Neuronal stem cell (in vitro differentiated cells): ENCODE measurements around the gene RNF32.
"Not testable (repeated sequence)": the region's sequence is repeated elsewhere in the genome, so short reads cannot be mapped to it uniquely, and the experiment has no call there.

Source experiments
- DNase-seq: peaks from one replicate; pipeline ENCODE4 v3.0.0-alpha.2; 2013; ENCODE audit warnings: low spot score
- H2AFZ ChIP-seq: one replicate; pipeline ENCODE4 v1.6.1; 2013; ENCODE audit warnings: mild to moderate bottlenecking, low read length, inconsistent platforms
- H2AK5ac ChIP-seq: 2 replicates; pipeline ENCODE4 v1.6.1; 2013; ENCODE audit warnings: low read depth, mild to moderate bottlenecking, inconsistent platforms, low read length, moderate library complexity, mixed read lengths
- H2BK120ac ChIP-seq: 2 replicates; pipeline ENCODE4 v1.6.1; 2013; ENCODE audit warnings: low read depth, mild to moderate bottlenecking, inconsistent platforms, low read length, moderate library complexity, mixed read lengths
- H2BK12ac ChIP-seq: one replicate; pipeline ENCODE4 v1.6.1; 2013; ENCODE audit warnings: low read length, inconsistent platforms
- H2BK15ac ChIP-seq: 2 replicates; pipeline ENCODE4 v1.6.1; 2013; ENCODE audit warnings: mild to moderate bottlenecking, low read length, inconsistent platforms, mixed read lengths
- H2BK5ac ChIP-seq: one replicate; pipeline ENCODE4 v1.6.1; 2013; ENCODE audit warnings: inconsistent platforms, mild to moderate bottlenecking, low read length, moderate library complexity
- H3K14ac ChIP-seq: one replicate; pipeline ENCODE4 v1.6.1; 2013; ENCODE audit warnings: low read length, inconsistent platforms
- H3K18ac ChIP-seq: 2 replicates; pipeline ENCODE4 v1.6.1; 2013; ENCODE audit warnings: low read length, inconsistent platforms
- H3K23ac ChIP-seq: 2 replicates; pipeline ENCODE4 v1.6.1; 2013; ENCODE audit warnings: low read depth, mild to moderate bottlenecking, mixed read lengths, low read length, inconsistent platforms; ENCODE audit not compliant: poor library complexity
- H3K27ac ChIP-seq: replicated peaks from 3 replicates; pipeline ENCODE4 v1.5.1; 2013; ENCODE audit warnings: low read length, inconsistent platforms
- H3K27me3 ChIP-seq, 3 experiments: 2 replicates each; pipeline ENCODE4 v1.6.1; 2013; ENCODE audit warnings: low read length in 3 of 3, mild to moderate bottlenecking in 2 of 3, inconsistent platforms in 1 of 3, low read depth in 1 of 3, mixed read lengths in 1 of 3, moderate library complexity in 1 of 3; ENCODE audit not compliant: control insufficient read depth in 3 of 3, insufficient read depth in 3 of 3
- H3K36me3 ChIP-seq, 2 donors: replicated peaks in 1 of 2; 2 replicates each; pipeline ENCODE4 v1.6.1; 2013; ENCODE audit warnings: low read length in 2 of 2; ENCODE audit not compliant: control insufficient read depth in 2 of 2, insufficient read depth in 2 of 2
- H3K4ac ChIP-seq: 2 replicates; pipeline ENCODE4 v1.6.1; 2013; ENCODE audit warnings: inconsistent platforms, mild to moderate bottlenecking, low read length, moderate library complexity
- H3K4me1 ChIP-seq, 2 donors: 1 replicate in 1 of 2; 2 replicates in 1 of 2; pipeline ENCODE4 v1.6.1; 2013; ENCODE audit warnings: low read length in 2 of 2, low read depth in 1 of 2; ENCODE audit not compliant: control insufficient read depth in 2 of 2, insufficient read depth in 1 of 2
- H3K4me2 ChIP-seq: one replicate; pipeline ENCODE4 v1.6.1; 2013; ENCODE audit warnings: mild to moderate bottlenecking, low read length, inconsistent platforms; ENCODE audit not compliant: insufficient read depth, poor library complexity, severe bottlenecking
- H3K4me3 ChIP-seq, 2 donors: 2 replicates each; pipeline ENCODE4 v1.5.1; 2013; ENCODE audit warnings: low read length in 2 of 2, mild to moderate bottlenecking in 2 of 2, inconsistent platforms in 1 of 2, moderate library complexity in 1 of 2
- H3K79me1 ChIP-seq: one replicate; pipeline ENCODE4 v1.6.1; 2013; ENCODE audit warnings: low read depth, mild to moderate bottlenecking, inconsistent platforms, low read length, moderate library complexity
- H3K9ac ChIP-seq: one replicate; pipeline ENCODE4 v1.6.1; 2013; ENCODE audit warnings: mild to moderate bottlenecking, low read depth, low read length, inconsistent platforms; ENCODE audit not compliant: poor library complexity
- H3K9me3 ChIP-seq, 2 donors: replicated peaks in 1 of 2; 2 replicates each; pipeline versions ENCODE3 to v1.6.1; 2013; ENCODE audit warnings: low read length in 2 of 2, mild to moderate bottlenecking in 2 of 2, inconsistent platforms in 1 of 2, low read depth in 1 of 2, mixed read lengths in 1 of 2, moderate library complexity in 1 of 2; ENCODE audit not compliant: control insufficient read depth in 2 of 2, insufficient read depth in 1 of 2
- H4K8ac ChIP-seq: one replicate; pipeline ENCODE4 v1.6.1; 2013; ENCODE audit warnings: low read depth, mild to moderate bottlenecking, inconsistent platforms, low read length, moderate library complexity
- H4K91ac ChIP-seq: one replicate; pipeline ENCODE4 v1.6.1; 2013; ENCODE audit warnings: low read length, low read depth, mild to moderate bottlenecking, inconsistent platforms; ENCODE audit not compliant: poor library complexity
- WGBS, 2 donors: extraction: QIAGEN DNeasy Blood & Tissue Kit; methylation state at CpG; one replicate each; pipeline ENCODE4 v1.1.7; 2013; ENCODE audit warnings: missing lambda C conversion rate in 2 of 2, mixed read lengths in 1 of 2; ENCODE audit not compliant: insufficient read length in 2 of 2, insufficient replicate concordance in 1 of 2; ENCODE audit errors: extremely low coverage in 2 of 2; 5-methylcytosine and 5-hydroxymethylcytosine counted together

The RNF32 gene

DNA sequence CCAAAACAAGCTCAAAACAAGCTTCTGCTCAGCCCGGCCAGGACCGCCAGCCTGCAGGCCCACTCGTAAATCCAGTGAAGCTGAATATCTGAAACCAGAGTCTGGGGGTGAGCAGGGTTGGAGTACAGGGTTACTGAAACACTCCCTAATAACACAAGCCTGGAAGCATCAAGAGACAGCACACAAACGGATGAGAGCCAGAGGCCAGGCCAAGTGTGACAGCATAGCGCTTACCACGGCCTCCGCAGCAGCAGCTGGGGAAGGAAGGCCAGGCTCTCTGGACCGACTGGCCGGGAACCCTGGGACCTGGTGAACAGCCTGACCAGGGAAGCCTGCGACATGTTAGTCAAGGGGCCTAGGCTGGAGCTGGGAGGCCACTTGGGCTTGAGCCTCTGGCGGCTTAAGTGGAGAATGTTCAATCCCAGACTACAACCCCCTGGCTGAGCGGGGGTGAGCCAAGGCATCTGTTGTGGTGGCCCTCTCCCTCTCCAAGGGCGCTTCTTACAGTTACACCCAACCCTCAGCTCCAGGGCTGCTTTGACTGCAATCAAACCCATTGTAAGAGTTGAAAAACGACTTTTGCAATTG, 21.7 kb upstream of the RNF32 start:
- H2AFZ ChIP-seq: no peak overlapping the region
- peaks cover 0 to 2% of the 10 kb centered on the region in 2 donors for H3K4me1 ChIP-seq
- H3K14ac ChIP-seq: no peak overlapping the region
- peaks cover 0 to 3% of the 10 kb centered on the region in 2 donors for H3K9me3 ChIP-seq
- H3K79me1 ChIP-seq: no peaks in the 10 kb centered on the region
- no peak overlapping the region for H2BK15ac ChIP-seq
- no peak overlapping the region for H2BK120ac ChIP-seq
- H3K9ac ChIP-seq: no peak overlapping the region
- no peak overlapping the region for H2BK5ac ChIP-seq
- H3K4ac ChIP-seq: no peak overlapping the region
- H3K36me3 ChIP-seq: no peaks in the 10 kb centered on the region
- peaks cover 0 to 30% (median 12%) of the 10 kb centered on the region in 3 experiments for H3K27me3 ChIP-seq
- no peak overlapping the region for H3K23ac ChIP-seq
- H3K27ac ChIP-seq: no peak overlapping the region
- no peak overlapping the region for H4K91ac ChIP-seq
- H4K8ac ChIP-seq: no peak overlapping the region
- H2AK5ac ChIP-seq: peak overlapping the region; percentile 13
- no CpG with 5 or more reads among the region's 14 CpGs for WGBS, 2 donors
- H2BK12ac ChIP-seq: no peak overlapping the region
- H3K18ac ChIP-seq: peak overlapping the region; percentile 20
- DNase-seq: no peak
- no peak overlapping the region for H3K4me2 ChIP-seq
- no peak overlapping the region for H3K4me3 ChIP-seq

DNA sequence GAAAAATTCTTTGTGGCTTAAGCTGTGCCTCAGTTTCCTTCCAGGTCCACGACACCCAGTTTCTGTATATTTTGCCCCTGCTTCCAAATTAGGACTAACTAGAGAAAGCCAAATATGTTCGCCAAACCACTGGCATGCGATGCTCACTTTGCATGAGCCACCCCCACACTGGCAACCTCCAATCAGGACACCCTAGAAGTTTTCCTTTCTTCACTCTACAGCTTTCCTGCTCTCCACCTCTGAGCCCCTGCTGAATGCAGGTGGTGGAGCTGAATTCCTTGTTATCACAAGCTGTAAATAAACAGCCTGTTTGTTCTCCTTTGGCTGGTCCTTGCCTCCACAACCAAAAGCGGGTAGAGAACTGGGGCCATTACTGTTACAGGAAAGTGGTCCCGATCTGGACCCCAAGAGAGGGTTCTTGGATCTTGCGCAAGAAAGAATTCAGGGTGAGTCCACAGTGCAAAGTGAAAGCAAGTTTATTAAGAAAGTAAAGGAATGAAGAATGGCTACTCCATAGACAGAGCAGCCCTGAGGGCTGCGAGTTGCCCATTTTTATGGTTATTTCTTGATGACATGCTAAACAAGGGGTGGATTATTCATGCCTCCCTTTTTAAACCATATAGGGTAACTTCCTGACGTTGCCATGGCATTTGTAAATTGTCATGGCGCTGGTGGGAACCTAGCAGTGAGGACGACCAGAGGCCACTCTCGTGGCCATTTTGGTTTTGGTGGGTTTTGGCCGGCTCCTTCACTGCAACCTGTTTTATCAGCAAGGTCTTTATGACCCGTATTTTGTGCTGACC, 20.9 kb upstream of the RNF32 start:
- not testable (repeated sequence) for H3K4me3 ChIP-seq, H2AFZ ChIP-seq, H2BK5ac ChIP-seq, H3K14ac ChIP-seq, H2BK15ac ChIP-seq, H3K9me3 ChIP-seq, H3K18ac ChIP-seq, H3K23ac ChIP-seq, H4K91ac ChIP-seq, H3K4me2 ChIP-seq, H3K27ac ChIP-seq, H3K9ac ChIP-seq, H3K36me3 ChIP-seq, H4K8ac ChIP-seq, DNase-seq, H2BK12ac ChIP-seq, H3K79me1 ChIP-seq, H2BK120ac ChIP-seq, H3K4ac ChIP-seq, H2AK5ac ChIP-seq, H3K4me1 ChIP-seq
- peaks cover 0 to 30% (median 12%) of the 10 kb centered on the region in 3 experiments for H3K27me3 ChIP-seq
- no CpG with 5 or more reads among the region's 13 CpGs for WGBS, 2 donors

DNA sequence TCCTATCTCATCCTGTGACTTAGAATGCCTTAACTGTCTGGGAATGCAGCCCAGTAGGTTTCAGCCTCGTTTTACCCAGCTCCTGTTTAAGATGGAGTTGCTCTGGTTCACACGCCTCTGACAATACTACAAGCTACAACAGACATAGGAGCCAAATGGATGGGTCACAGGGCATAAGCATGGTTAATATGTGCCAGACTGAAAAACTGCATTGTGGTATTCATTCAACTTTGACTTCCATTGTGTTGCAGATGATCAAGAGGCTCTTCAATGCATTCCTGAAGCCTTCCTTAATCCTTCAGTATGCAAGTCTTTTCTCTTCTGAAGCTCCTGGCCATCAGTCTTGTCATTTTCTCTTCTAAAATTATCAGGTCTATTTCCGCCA, 20.3 kb upstream of the RNF32 start:
- H2BK15ac ChIP-seq: no peak overlapping the region
- no peak overlapping the region for H3K4me3 ChIP-seq
- no peak overlapping the region for H4K8ac ChIP-seq
- no peak overlapping the region for H3K14ac ChIP-seq
- peaks cover 0 to 28% (median 12%) of the 10 kb centered on the region in 3 experiments for H3K27me3 ChIP-seq
- no peaks in the 10 kb centered on the region for H3K79me1 ChIP-seq
- no peak overlapping the region for H3K23ac ChIP-seq
- no peak overlapping the region for H3K4me2 ChIP-seq
- no peak overlapping the region for H3K27ac ChIP-seq
- no peak overlapping the region for H2AK5ac ChIP-seq
- WGBS, 2 donors: no CpG with 5 or more reads among the region's 3 CpGs
- no peak overlapping the region for H3K18ac ChIP-seq
- peaks cover 0 to 2% of the 10 kb centered on the region in 2 donors for H3K4me1 ChIP-seq
- H2BK12ac ChIP-seq: no peak overlapping the region
- no peaks in the 10 kb centered on the region for H3K36me3 ChIP-seq
- H2BK120ac ChIP-seq: no peak overlapping the region
- H4K91ac ChIP-seq: no peak overlapping the region
- no peak overlapping the region for H3K4ac ChIP-seq
- no peak overlapping the region for H2AFZ ChIP-seq
- DNase-seq: no peak
- H3K9me3 ChIP-seq: peaks cover 0 to 3% of the 10 kb centered on the region in 2 donors
- no peak overlapping the region for H2BK5ac ChIP-seq
- no peak overlapping the region for H3K9ac ChIP-seq

DNA sequence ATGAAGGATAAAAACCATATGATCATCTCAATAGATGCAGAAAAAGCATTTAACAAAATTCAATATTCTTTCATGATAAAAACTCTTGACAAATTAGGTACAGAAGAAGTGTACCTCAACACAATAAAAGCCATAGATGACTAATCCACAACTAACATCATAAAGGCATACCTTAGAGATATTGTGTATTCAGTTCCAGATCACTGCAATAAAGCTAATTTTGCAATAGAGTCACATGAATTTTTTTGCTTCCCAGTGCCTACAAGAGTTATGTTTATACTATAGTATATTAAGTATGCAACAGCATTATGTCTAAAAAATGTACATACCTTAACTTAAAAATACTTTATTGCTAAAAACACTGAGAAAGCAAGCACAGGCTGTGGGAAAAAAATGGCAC, 18.9 kb upstream of the RNF32 start:
- no peak overlapping the region for H3K18ac ChIP-seq
- no peak overlapping the region for H2BK15ac ChIP-seq
- H2BK120ac ChIP-seq: no peak overlapping the region
- H3K14ac ChIP-seq: no peak overlapping the region
- H3K4me3 ChIP-seq: no peak overlapping the region
- no peaks in the 10 kb centered on the region for H3K79me1 ChIP-seq
- H4K8ac ChIP-seq: no peak overlapping the region
- no peak overlapping the region for H3K4ac ChIP-seq
- peaks cover 0 to 3% of the 10 kb centered on the region in 2 donors for H3K9me3 ChIP-seq
- no peak overlapping the region for H2AFZ ChIP-seq
- H2AK5ac ChIP-seq: no peak overlapping the region
- no peak overlapping the region for H2BK5ac ChIP-seq
- H3K9ac ChIP-seq: no peak overlapping the region
- DNase-seq: no peak
- H3K4me1 ChIP-seq: peaks cover 2 to 4% of the 10 kb centered on the region in 2 donors
- no peak overlapping the region for H3K23ac ChIP-seq
- H3K27me3 ChIP-seq: peaks cover 0 to 16% (median 9%) of the 10 kb centered on the region in 3 experiments
- H2BK12ac ChIP-seq: no peak overlapping the region
- no peak overlapping the region for H3K4me2 ChIP-seq
- H3K36me3 ChIP-seq: no peaks in the 10 kb centered on the region
- no peak overlapping the region for H3K27ac ChIP-seq
- H4K91ac ChIP-seq: no peak overlapping the region
